ENCODE data around the gene KRT4.

DNA sequence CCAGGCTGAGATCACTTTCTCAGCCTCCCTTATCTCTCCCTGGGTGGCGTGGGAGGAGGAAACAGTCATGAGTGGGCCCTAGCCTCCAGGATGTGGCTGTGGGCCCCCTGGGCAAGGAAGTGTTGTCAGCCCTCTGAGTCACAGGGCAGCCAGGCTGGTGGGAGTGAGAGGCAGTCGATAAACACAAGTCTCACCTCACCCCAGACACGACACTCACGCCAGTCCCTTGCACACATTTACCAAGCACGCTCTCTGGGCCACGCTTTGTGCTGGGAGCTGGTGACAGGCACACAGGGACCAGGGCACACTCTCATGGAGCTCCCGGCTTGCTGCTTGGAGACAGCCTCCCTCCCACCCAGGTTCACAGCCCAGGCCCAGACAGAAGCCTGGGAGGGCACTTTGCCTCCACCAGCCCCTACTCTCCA lies 22.1 kb upstream of the KRT4 start:
- TF ChIP-seq POLR2A (IDR thresholded peaks at IDR 0.05; ENCODE audit: low read depth, low read length): no peak
- no peak for TF ChIP-seq POLR2AphosphoS5 (IDR thresholded peaks at IDR 0.05; ENCODE audit: low read depth, low read length)
- TF ChIP-seq TAF1 (IDR thresholded peaks at IDR 0.05; ENCODE audit: borderline replicate concordance, low read depth, low read length): no peak

Measured in GM12892 (cell line).